GM21360 (cell line): ENCODE data around the gene CXADR.
A peak's percentile ranks its signal among the peaks of the same experiment; 100 is the strongest.

Source experiments
- ATAC-seq: cut with Tn5 transposase; IDR thresholded peaks from one replicate; pipeline ENCODE4 v1.9.1; 2021; ENCODE audit warnings: mild to moderate bottlenecking, moderate library complexity; ENCODE audit not compliant: unreplicated experiment

CXADR gene

GRCh38 chr21:17585875-17586450 lies 73.1 kb downstream of the CXADR start:
- ATAC-seq: no peak

- no peak for ATAC-seq
These were observed 77.6 kb downstream of the CXADR start for GRCh38 chr21:17590430-17590829.

DNA sequence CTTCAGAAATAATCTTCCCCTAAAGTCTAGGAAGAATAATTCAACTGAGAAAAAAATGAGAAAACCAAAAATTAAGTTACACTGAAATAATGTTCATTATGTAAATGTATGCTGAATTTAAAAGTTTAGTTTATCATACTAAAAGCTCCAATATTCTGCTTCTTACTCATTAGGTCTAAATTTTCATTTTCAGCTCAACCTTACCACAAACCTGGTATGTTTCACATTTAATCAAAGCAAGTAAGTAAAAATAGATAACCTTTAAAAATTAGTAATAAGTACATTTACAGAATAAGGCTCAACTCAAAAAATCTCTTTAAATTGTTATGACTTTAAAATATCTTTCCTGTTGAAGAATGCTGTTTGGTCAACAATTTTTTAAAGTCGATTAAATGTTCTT lies 84.8 kb downstream of the CXADR start:
- ATAC-seq: no peak

- ATAC-seq: peak; percentile 83
These were observed 85.6 kb downstream of the CXADR start for GRCh38 chr21:17598437-17598836.

DNA sequence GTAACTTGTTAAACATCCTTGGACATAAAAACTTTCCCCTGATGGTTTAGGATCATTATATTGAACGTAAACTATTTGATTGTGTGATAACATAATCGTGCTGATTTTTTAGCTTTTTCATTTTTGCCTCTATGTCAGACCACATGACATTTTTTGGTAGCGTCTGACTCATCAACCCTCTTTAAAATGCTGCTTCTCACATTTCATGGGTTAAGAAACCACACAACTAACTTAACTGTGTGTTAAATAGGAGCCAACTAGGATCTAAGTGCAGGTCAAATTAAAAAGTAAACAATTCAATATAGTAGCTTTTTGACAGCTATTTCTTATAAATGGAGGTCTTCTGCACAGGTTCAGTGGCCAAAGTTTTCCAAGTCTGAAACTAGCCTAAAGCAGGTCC lies 90.0 kb downstream of the CXADR start:
- ATAC-seq: no peak

DNA sequence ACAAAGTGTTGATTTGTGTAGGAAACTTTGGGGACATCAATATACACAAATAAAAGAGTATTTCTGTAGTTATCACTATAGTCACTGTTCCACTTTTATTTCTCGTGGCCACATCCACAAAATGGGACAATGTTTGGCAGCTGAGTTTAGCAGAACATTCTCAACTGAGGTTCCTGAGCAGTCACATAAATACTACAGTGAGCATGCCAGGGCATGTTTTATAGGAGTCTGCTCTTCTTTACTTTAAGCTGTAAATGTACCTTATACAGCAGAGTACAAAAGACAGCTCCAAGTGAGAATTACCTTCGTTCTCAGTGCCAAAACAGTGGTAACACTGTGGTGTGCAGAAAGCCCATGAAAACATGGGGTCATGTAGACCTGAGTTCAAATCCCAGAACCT lies 94.8 kb downstream of the CXADR start:
- no peak for ATAC-seq

- ATAC-seq: no peak
These were observed 96.8 kb downstream of the CXADR start for GRCh38 chr21:17609681-17610080.

GRCh38 chr21:17610911-17611310 lies 98.1 kb downstream of the CXADR start:
- ATAC-seq: no peak

GRCh38 chr21:17611414-17612022 lies 98.7 kb downstream of the CXADR start:
- peak; percentile 51 for ATAC-seq

- peak; percentile 12 for ATAC-seq
These were observed 99.3 kb downstream of the CXADR start for GRCh38 chr21:17612023-17612564.

GRCh38 chr21:17612565-17613241 lies 99.9 kb downstream of the CXADR start, which contains the start of gene BTG3:
TSS of gene BTG3 (minus strand) at chr21:17612901. CDS start at chr21:17609144, 3,757 bp downstream.
- ATAC-seq: peak; percentile 75

DNA sequence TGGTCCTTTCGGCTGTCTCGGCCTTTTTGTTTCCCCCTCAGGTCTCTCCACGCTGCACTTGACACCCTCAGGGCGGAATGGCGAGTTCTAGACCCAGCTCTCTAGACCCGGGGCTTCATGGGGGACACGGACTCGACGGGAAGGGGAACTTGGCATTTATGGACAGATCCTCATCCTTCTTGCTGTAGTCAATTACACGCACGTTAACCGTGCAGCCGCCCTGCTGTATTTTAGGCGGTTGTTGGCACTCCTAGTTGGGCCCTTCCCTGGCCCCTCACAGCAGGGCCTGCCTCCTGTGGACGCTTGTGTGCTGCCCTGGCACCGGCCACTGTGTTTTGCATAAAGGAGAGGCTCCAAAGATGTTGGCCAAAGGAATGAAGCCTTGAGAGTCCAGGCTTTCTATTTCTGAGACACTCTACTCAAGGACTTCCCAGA lies 100.4 kb downstream of the CXADR start:
- no peak for ATAC-seq

- no peak for ATAC-seq
These were observed 104.0 kb downstream of the CXADR start for GRCh38 chr21:17616831-17617230.

DNA sequence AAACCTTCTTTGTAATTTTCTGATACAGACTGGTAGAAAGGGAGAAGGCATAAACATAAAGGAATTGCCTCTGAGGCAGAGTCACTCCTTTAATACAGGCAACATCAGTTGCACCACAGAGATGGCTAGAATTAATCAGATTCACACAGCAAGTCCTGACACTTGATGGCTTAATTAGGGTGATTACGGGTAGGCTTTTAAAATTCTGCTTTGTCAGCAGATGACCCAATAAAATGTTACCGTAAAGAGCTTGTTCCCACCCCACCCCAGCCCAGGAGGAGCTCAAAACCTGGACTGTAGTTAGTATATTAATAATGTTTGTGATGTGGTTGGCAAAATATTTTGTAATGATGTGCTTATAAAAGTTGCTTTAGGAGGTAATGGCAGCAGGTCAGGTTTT lies 109.2 kb downstream of the CXADR start:
- no peak for ATAC-seq

GRCh38 chr21:17631195-17631594 lies 118.4 kb downstream of the CXADR start:
- no peak for ATAC-seq

GRCh38 chr21:17636711-17637110 lies 123.9 kb downstream of the CXADR start:
- no peak for ATAC-seq

- no peak for ATAC-seq
These were observed 128.0 kb downstream of the CXADR start for GRCh38 chr21:17640821-17641220.
